ENCODE data around the gene SLC10A1.
"Not testable (repeated sequence)": the region's sequence is repeated elsewhere in the genome, so short reads cannot be mapped to it uniquely, and the experiment has no call there.

Gene SLC10A1

GRCh38 chr14:69772082-69773017, 24.7 kb downstream of the SLC10A1 start:
- no peak overlapping the region for H3K27ac ChIP-seq

DNA sequence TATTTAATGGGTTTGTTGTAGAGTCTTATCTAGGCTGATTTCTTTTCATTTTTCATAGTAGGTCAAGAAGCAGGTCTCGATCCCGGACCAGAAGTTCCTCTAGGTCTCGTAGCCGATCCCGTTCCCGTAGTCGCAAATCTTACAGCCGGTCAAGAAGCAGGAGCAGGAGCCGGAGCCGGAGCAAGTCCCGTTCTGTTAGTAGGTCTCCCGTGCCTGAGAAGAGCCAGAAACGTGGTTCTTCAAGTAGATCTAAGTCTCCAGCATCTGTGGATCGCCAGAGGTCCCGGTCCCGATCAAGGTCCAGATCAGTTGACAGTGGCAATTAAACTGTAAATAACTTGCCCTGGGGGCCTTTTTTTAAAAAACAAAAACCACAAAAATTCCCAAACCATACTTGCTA, 25.9 kb downstream of the SLC10A1 start:
- no peak overlapping the region for H3K4me3 ChIP-seq
- no peak overlapping the region for H3K27ac ChIP-seq

More at GRCh38 chr14:69772082-69773017, 24.7 kb downstream of the SLC10A1 start:
- no peak overlapping the region for H3K4me3 ChIP-seq

- H3K27ac ChIP-seq: no peak overlapping the region
- no peak overlapping the region for H3K4me3 ChIP-seq
These were observed 26.5 kb downstream of the SLC10A1 start for GRCh38 chr14:69770559-69770958.

- Histone ChIP-seq H3K4me3 (peak overlapping the region in 1 of 7 experiments; percentile 4), H3K27ac (no peak overlapping the region)
These were observed 27.4 kb downstream of the SLC10A1 start for GRCh38 chr14:69769623-69770022.

DNA sequence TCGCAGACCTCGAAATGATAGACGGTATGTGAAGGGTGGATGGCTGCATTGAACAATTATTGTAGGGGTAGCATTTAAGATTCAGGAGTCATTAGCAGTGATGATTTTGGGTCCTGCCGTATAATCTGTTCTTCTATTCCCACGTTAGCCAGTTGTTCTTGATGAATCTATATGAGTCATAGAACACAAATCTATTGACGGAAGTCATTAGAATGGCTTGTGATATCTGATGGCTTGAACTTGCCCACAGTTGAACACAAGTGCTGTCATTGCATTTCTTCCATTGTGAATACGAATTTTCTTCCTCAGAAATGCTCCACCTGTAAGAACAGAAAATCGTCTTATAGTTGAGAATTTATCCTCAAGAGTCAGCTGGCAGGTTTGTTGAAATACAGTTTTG, 28.2 kb downstream of the SLC10A1 start:
- Histone ChIP-seq H3K27ac (peak overlapping the region in 2 of 21 experiments; percentile 98 to 100), H3K4me3 (peak overlapping the region; percentile 76 to 98 (median 94))

GRCh38 chr14:69767369-69767999, 29.6 kb downstream of the SLC10A1 start:
- H3K27ac ChIP-seq: peak overlapping the region; percentile 96 to 100 (median 99)

GRCh38 chr14:69766984-69767368, 30.1 kb downstream of the SLC10A1 start, which contains the start of gene SRSF5:
Gene SRSF5, plus strand, starts transcription at chr14:69767142. Its CDS starts 1,015 bp downstream, at chr14:69768157.
- peak within 1 kb of the TSS; percentile 76 to 98 (median 94) for H3K4me3 ChIP-seq
- peak within 1 kb of the TSS; percentile 96 to 100 (median 99) for H3K27ac ChIP-seq

More at GRCh38 chr14:69767369-69767999, 29.6 kb downstream of the SLC10A1 start:
- peak overlapping the region; percentile 76 to 98 (median 94) for H3K4me3 ChIP-seq

DNA sequence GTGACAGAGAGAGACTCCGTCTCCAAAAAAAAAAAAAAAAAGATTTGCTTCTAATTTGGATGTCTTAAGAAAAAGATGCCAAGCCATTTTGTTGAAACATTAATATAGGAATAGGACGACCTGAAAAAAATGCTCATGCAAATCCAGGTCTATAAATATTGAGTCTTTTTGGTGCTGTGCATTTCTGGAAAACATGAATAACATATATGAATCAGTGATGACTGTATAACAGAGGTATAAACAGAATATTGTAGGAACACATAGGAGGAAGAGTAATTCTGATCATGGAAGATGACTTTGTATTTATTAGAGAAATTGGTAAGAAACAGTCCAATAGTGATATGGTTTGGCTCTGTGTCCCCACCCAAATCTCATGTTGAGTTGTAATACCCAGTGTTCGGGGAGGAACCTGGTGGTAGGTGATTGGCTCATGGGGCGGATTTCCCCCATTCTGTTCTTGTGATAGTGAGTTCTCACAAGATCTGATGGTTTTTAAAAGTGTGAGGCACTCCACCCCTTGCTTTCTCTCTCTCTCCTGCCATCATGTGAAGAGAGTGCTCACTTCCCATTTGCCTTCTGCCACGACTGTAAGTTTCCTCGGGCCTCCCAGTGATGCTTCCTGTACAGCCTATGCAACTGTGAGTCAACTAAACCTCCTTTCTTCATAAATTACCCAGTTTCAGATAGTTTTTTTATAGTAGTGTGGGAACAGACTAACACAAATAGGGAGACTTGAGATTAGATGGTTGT, 33.1 kb downstream of the SLC10A1 start:
- Histone ChIP-seq H3K27ac (no peak overlapping the region), H3K4me3 (no peak overlapping the region)

DNA sequence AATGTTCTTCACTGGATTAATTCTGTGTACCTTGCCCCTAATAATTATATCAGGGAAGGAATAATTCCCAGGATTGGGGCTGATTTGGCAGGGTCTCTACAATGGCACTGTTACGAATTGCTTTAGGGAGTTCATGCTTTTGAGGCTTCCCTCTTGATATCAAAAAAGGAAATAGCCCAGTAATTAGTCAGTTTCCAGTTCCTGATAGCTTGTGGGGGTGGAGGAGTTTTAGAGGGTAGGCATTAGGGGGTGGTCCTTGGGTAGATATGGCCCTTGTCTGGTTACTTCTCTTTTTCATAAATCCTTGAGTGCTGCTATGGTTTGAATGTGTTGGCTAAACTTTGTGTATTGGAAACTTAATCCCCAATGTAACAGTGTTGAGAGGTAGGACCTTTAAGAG, 36.2 kb downstream of the SLC10A1 start:
- H3K4me3 ChIP-seq: no peak overlapping the region
- H3K27ac ChIP-seq: no peak overlapping the region

- no peak overlapping the region for H3K27ac ChIP-seq
These were observed 40.7 kb downstream of the SLC10A1 start for GRCh38 chr14:69756298-69756697.

GRCh38 chr14:69755784-69756183, 41.3 kb downstream of the SLC10A1 start:
- Histone ChIP-seq H3K27ac (peak overlapping the region in 1 of 21 experiments; percentile 35), H3K4me3 (no peak overlapping the region)

More at GRCh38 chr14:69756298-69756697, 40.7 kb downstream of the SLC10A1 start:
- no peak overlapping the region for H3K4me3 ChIP-seq

DNA sequence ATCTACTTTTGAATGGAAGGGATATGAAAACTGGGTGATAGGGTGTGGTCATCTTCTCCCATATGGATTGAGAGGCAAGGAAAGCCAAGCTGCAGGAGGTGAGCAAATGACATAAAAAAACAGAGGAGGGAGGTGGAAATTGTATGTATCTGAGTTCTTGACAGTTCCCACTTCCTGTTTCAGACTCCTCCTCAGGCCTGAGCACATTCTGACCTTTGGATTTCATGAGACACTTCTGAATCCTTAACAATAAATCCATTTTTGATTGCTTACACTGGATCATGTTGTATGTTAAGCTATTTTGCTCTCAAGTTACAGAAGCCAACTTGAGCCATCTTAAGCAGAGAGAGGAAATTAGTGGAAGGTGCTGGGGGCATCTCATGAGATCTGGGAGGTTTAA, 41.7 kb downstream of the SLC10A1 start:
- H3K4me3 ChIP-seq: no peak overlapping the region
- peak overlapping the region in 2 of 21 experiments; percentile 19 to 35 for H3K27ac ChIP-seq

DNA sequence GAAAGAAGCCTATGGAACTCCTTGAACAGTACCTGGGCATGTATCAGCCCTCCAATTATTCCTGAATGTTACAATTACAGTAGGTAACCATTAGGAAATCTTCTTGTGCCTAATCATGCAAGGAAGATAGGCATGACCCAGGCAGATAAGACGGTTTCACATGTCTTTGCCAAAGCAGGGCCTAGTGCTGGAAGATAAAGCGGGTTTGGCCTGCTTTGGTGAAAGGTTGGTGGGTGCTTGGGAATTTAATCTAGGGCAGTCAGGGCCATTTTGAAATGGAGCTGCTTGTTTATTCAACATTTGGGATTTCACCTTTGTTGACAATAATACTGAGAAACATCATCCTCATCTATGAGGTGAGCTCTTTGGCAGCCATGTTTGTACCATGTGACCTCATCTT, 42.6 kb downstream of the SLC10A1 start:
- Histone ChIP-seq H3K4me3 (no peak overlapping the region), H3K27ac (no peak overlapping the region)

DNA sequence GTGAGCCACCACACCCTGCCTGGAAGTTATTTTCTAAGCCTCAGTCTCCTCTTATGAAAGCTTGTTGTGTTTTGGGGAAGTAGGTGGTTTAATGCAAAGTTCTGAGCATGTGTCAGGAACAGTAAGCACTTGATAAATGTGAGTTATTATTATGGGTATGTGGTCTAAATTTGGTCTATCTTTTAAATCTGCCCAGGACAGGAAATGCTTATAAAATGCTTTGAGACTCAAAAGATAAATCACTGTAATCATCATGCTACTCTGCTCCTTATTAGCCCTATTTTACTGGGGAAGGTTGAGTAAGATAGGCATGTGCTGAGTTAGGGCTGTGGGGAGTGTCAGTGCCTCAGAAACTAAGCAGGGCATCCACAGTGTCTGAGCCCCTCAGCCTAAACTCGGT, 43.2 kb downstream of the SLC10A1 start:
- Histone ChIP-seq H3K27ac (no peak overlapping the region), H3K4me3 (no peak overlapping the region)

GRCh38 chr14:69752773-69753172, 44.3 kb downstream of the SLC10A1 start:
- H3K4me3 ChIP-seq: no peak overlapping the region
- no peak overlapping the region for H3K27ac ChIP-seq

GRCh38 chr14:69750495-69750894, 46.5 kb downstream of the SLC10A1 start:
- Histone ChIP-seq H3K27ac (no peak overlapping the region), H3K4me3 (no peak overlapping the region)

GRCh38 chr14:69749956-69750355, 47.1 kb downstream of the SLC10A1 start:
- Histone ChIP-seq H3K4me3 (no peak overlapping the region), H3K27ac (no peak overlapping the region)

- peak overlapping the region in 3 of 21 experiments; percentile 44 to 68 (median 65) for H3K27ac ChIP-seq
- H3K4me3 ChIP-seq: no peak overlapping the region
These were observed 56.0 kb downstream of the SLC10A1 start for GRCh38 chr14:69741055-69741454.

DNA sequence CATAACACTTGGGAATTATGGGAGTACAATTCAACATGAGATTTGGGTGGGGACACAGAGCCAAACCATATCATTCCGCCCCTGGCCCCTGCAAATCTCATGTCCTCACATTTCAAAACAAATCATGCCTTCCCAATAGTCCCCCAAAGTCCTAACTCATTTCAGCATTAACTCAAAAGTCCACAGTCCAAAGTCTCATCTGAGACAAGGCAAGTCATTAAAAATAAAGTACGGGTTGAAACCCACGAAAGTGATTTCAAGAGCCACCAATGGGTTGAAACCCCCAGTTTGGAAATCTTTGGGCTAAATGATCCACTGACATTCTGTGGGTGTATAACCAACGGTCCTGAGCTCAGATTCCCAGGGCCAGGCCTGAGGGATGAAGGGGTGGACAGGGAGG, 60.6 kb downstream of the SLC10A1 start:
- not testable (repeated sequence) for H3K27ac ChIP-seq, H3K4me3 ChIP-seq
